ENCODE data around the gene INPP5B. TPM values are rescaled to one million over a fixed set of nuclear protein-coding genes. Genes with fewer than 3 reads are reported as not detected.

INPP5B gene
- total RNA-seq: 14.5 TPM

DNA sequence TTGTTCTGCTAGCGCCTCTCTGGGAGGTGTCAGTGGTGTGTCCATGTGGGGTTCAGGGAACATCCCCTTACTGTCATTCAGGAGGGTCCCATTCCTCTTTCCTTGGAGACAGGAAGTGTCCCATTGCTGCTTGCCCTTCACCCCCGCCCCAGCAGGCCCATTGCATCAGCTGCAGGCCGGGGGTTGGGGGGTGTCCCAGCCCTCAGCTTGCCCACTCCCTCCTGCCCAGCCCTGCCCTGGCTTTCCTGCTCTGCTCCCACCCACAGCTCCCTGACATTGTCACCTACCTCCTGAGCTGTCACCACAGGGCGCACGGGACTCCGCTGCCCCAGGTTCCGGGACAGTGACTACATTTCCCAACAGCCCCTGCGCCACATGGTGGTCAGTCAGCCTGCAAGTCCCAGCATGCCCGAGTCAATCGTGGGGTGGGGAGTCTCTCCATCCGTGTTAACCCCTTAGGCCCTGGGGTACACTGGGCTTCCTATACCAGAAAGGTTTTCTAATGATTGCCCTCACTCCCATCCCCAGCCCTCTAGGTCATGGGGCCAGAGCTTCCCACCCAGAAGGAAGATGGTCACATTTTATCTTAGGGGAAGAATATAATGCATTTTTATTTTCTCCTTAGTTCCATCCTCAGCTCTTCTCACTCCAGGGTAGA is at the start of gene INPP5B:
Gene INPP5B, minus strand, starts transcription at position 351 of the 658 bp plus-strand sequence. CDS start 745 bp downstream, outside the sequence.

DNA sequence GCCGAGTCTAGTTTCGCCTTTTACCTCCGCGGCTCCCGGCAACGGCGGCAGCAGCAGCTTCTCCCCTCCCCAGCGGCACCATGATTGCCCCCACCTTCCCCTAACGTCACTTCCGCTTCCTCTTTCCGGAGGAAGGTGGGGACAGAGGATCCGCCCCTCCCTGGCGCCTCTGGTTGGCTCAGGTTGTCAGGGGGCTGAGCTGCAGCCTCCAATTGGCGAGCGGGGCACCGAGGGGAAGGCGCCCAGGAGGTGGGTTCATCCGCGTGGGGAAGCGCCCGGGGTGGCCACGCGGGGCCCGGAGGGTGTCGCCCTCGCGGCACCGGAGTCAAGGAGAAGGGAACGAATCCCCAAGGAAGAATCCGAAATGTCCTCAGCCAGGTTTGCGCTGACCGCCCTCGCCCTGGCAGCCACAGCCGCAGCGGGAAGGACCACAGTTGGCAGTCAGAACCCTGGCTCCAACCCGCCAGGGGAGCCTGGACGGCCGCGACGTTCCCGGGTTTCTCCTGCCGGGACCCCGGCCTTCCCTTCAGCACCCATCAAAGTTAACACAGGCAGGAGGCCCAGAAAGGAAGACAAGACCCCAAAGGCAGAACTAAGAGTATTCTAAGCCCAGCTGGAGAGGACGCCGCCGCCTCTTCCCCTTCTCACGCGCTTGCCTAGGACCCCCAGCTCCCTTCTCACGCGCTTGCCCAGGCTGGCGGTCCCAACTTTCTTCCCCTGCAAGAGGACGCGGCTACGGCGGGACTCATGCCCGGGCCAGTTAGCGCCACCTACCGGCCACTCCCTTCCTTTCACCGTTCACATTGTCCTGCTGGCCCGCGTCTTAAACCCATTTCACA is 87.1 kb downstream of the INPP5B start, which contains the start of gene MTF1:
Gene MTF1, minus strand, starts transcription at position 86 of the 839 bp plus-strand sequence. CDS start 1,934 bp downstream, outside the sequence.

Small RNA genes lying within 50 kb of the gene (small RNA-seq; reads per million reads assigned to genes)
- gene RF00017: not detected
- not detected for gene RF00092
- gene RNU6-510P: not detected
- not detected for gene RNU6-584P

Other genes with a start within 250 kb of the INPP5B start
- 21.0 TPM for gene EPHA10, start 181.9 kb downstream of the INPP5B start, total RNA-seq
- 41.5 TPM for gene MANEAL, start 153.2 kb downstream of the INPP5B start, total RNA-seq
- 25.1 TPM for gene C1orf122, start 139.3 kb downstream of the INPP5B start, total RNA-seq
- 9.7 TPM for gene YRDC, start 138.8 kb downstream of the INPP5B start, total RNA-seq
- gene MTF1, start 87.5 kb downstream of the INPP5B start, total RNA-seq: 4.2 TPM
- 59.1 TPM for gene SF3A3, start 43.0 kb upstream of the INPP5B start, total RNA-seq
- gene FHL3, start 58.5 kb upstream of the INPP5B start, total RNA-seq: 5.5 TPM
- 38.3 TPM for gene UTP11, start 65.7 kb upstream of the INPP5B start, total RNA-seq
- 1.6 TPM for gene POU3F1, start 99.7 kb upstream of the INPP5B start, total RNA-seq